Measurements from ENCODE around the gene GPR15. TPM values are rescaled to one million over a fixed set of nuclear protein-coding genes. Genes with fewer than 3 reads are reported as not detected.

Gene GPR15
- total and polyA plus RNA-seq, 2 donors (not counting 3 experiments of a cell fraction or from before 2014, with no cell fraction given) = not detected

DNA sequence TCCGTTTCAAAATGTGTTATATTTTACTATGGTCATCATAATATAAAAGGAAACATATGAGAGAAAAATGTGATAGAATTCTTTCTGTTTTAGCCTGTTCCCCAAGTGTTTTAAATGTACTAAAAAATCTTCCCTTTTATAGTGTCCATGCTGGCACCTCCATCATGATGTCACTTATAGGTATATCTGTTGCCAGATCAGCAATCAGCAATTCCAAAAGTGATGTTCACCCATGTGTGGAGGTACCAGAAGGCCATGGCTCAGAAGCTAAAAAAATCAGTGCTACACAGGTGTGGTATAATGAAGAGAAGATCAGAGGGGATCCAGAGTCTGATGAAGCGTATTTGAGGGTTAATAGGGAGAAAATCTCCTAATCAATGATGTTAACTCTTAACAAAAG lies 1.1 kb upstream of the GPR15 start:
- intact Hi-C loops (cut with micrococcal nuclease) (no loop called here), dilution Hi-C loops (cut with MboI; ENCODE audit: extremely low pct_ligation_motif_present, low sequenced_read_pairs) (no loop called here)
- DNase-seq (ENCODE audit: low read depth, low spot score) = no peak
- H3K27me3 ChIP-seq (ENCODE audit: control insufficient read depth in 2 of 2, insufficient read depth in 2 of 2, low read length in 2 of 2) = peaks cover 20 to 26% of the 10 kb centered on the region in 2 experiments
- CTCF ChIA-PET = no interaction called here
- no peak overlapping the region for H3K4me3 ChIP-seq (replicated peaks in 1 of 3; ENCODE audit: insufficient read depth in 1 of 3, low read depth in 1 of 3, low read length in 3 of 3)
- TF ChIP-seq MYC (IDR thresholded peaks at IDR 0.05; ENCODE audit: low read depth, low read length) (no peak), POLR2AphosphoS5 (IDR thresholded peaks at IDR 0.05; ENCODE audit: insufficient read depth, low read depth, low read length) (no peak), GATA2 (IDR thresholded peaks at IDR 0.05; ENCODE audit: insufficient read depth, insufficient read length, low read depth, low read length) (no peak), JUN (IDR thresholded peaks at IDR 0.05; ENCODE audit: borderline replicate concordance, insufficient read depth, insufficient read length, low read depth) (no peak), FOS (IDR thresholded peaks at IDR 0.05; ENCODE audit: borderline replicate concordance, insufficient read depth, low read length) (no peak), POLR2A (IDR thresholded peaks at IDR 0.05; ENCODE audit: low read depth, low read length) (no peak), EZH2 (IDR thresholded peaks at IDR 0.05; ENCODE audit: borderline replicate concordance, low read depth, low read length, severe bottlenecking) (no peak)
- TF ChIP-seq, protein P1, sequence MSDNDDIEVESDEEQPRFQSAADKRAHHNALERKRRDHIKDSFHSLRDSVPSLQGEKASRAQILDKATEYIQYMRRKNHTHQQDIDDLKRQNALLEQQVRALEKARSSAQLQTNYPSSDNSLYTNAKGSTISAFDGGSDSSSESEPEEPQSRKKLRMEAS (IDR thresholded peaks at IDR 0.05; ENCODE audit: insufficient read depth, insufficient read length) = no peak
- TF ChIP-seq, protein P2, sequence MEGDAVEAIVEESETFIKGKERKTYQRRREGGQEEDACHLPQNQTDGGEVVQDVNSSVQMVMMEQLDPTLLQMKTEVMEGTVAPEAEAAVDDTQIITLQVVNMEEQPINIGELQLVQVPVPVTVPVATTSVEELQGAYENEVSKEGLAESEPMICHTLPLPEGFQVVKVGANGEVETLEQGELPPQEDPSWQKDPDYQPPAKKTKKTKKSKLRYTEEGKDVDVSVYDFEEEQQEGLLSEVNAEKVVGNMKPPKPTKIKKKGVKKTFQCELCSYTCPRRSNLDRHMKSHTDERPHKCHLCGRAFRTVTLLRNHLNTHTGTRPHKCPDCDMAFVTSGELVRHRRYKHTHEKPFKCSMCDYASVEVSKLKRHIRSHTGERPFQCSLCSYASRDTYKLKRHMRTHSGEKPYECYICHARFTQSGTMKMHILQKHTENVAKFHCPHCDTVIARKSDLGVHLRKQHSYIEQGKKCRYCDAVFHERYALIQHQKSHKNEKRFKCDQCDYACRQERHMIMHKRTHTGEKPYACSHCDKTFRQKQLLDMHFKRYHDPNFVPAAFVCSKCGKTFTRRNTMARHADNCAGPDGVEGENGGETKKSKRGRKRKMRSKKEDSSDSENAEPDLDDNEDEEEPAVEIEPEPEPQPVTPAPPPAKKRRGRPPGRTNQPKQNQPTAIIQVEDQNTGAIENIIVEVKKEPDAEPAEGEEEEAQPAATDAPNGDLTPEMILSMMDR (IDR thresholded peaks at IDR 0.05; ENCODE audit: extremely low read depth in 1 of 2, insufficient read depth in 1 of 2, low read depth in 1 of 2, low read length in 2 of 2) = no peak
- H3K9me1 ChIP-seq (replicated peaks; ENCODE audit: control insufficient read depth, extremely low read depth, insufficient read depth, low read length) = no peaks in the 10 kb centered on the region
- H3K4me1 ChIP-seq (ENCODE audit: control insufficient read depth, extremely low read depth, insufficient read depth, low read length) = no peaks in the 10 kb centered on the region
- H3K79me2 ChIP-seq (ENCODE audit: control insufficient read depth, insufficient read depth, low read length) = no peaks in the 10 kb centered on the region
- H4K20me1 ChIP-seq (replicated peaks; ENCODE audit: control insufficient read depth, extremely low read depth, insufficient read depth, low read length) = no peaks in the 10 kb centered on the region
- no peak overlapping the region for H2AFZ ChIP-seq (ENCODE audit: low read depth, low read length)
- POLR2A ChIA-PET = no interaction called here
- no peaks in the 10 kb centered on the region for H3K36me3 ChIP-seq (ENCODE audit: control insufficient read depth in 2 of 2, extremely low read depth in 1 of 2, insufficient read depth in 2 of 2, low read length in 2 of 2)
- H3K4me2 ChIP-seq (ENCODE audit: insufficient read depth, low read length) = no peak overlapping the region
- no peak overlapping the region for H3K9ac ChIP-seq (replicated peaks; ENCODE audit: extremely low read depth, insufficient read depth, low read length)
- H3K9me3 ChIP-seq (replicated peaks; ENCODE audit: control insufficient read depth, insufficient read depth, low read length) = no peaks in the 10 kb centered on the region
- FAIRE-seq = no peak
- H3K27ac ChIP-seq (ENCODE audit: insufficient read depth, low read depth, low read length) = no peak overlapping the region
- no TSS peak for BruUV-seq (replicated peaks)
